B cell (primary cell): ENCODE measurements around the gene PRUNE2. TPM values are rescaled to one million over a fixed set of nuclear protein-coding genes. Genes with fewer than 3 reads are reported as not detected.

Experiments used
- ATAC-seq: fragments of 200-7000 bp; cut with Tn5 transposase; one replicate; pipeline ENCODE4 v1.10.0; 2021; ENCODE audit warnings: low read depth, mild to moderate bottlenecking, moderate number of reproducible peaks, moderate library complexity
- CTCF ChIA-PET: fragments of 350-600 bp; sonication (Branson Sonifier 250); formaldehyde crosslinking; loops from one replicate; lab custom pipeline; 2021; ENCODE audit warnings: antibody characterized with exemption, inconsistent platforms; lab: Charles Lee
- POLR2A ChIA-PET: fragments of 350-600 bp; sonication (Branson Sonifier 250); formaldehyde crosslinking; loops from one replicate; lab custom pipeline; 2021; ENCODE audit warnings: antibody characterized with exemption; lab: Charles Lee
- DNase-seq: peaks from one replicate; pipeline ENCODE4 v3.0.0; 2013
- H2AFZ ChIP-seq: 2 replicates; pipeline ENCODE4 v1.6.1; 2012; ENCODE audit warnings: mild to moderate bottlenecking, low read depth, low read length; ENCODE audit not compliant: insufficient read depth, poor library complexity, severe bottlenecking
- H3K27ac ChIP-seq, 2 donors: 1 replicate in 1 of 2; 2 replicates in 1 of 2; pipeline ENCODE4 v1.5.1; 2012 to 2013; ENCODE audit warnings: low read length in 2 of 2, mild to moderate bottlenecking in 2 of 2, moderate library complexity in 1 of 2
- H3K27me3 ChIP-seq, 4 experiments: fragments of 200-600 bp in 1 of 4; sonication (generic) in 1 of 4; replicated peaks in 1 of 4; 1 replicate in 2 of 4; 2 replicates in 2 of 4; pipeline versions ENCODE4 v1.6.1 to v1.7.0; 2013 to 2016; ENCODE audit warnings: low read length in 3 of 4, mild to moderate bottlenecking in 2 of 4, mixed read lengths in 1 of 4, moderate library complexity in 1 of 4; ENCODE audit not compliant: insufficient read depth in 4 of 4, control insufficient read depth in 3 of 4; ENCODE audit errors: control extremely low read depth in 1 of 4
- H3K36me3 ChIP-seq, 2 experiments: replicated peaks in 1 of 2; 1 replicate in 1 of 2; 2 replicates in 1 of 2; pipeline versions ENCODE4 v1.6.1 to v1.7.1; 2013; ENCODE audit warnings: low read length in 1 of 2; ENCODE audit not compliant: insufficient read depth in 2 of 2, control insufficient read depth in 1 of 2; ENCODE audit errors: control extremely low read depth in 1 of 2, extremely low read depth in 1 of 2
- H3K4me1 ChIP-seq, 2 donors: fragments of 200-600 bp in 1 of 2; sonication (generic) in 1 of 2; 1 replicate in 1 of 2; 2 replicates in 1 of 2; pipeline versions ENCODE4 v1.5.1 to v1.6.1; 2013 to 2017; ENCODE audit warnings: low read length in 2 of 2; ENCODE audit not compliant: control insufficient read depth in 2 of 2, insufficient read depth in 2 of 2
- H3K4me2 ChIP-seq: replicated peaks from 2 replicates; pipeline ENCODE3; 2012; ENCODE audit warnings: mild to moderate bottlenecking, low read depth, low read length; ENCODE audit not compliant: poor library complexity, severe bottlenecking
- H3K4me3 ChIP-seq, 5 experiments: fragments of 200-600 bp in 1 of 5; sonication (generic) in 1 of 5; 1 replicate in 3 of 5; 2 replicates in 2 of 5; pipeline versions ENCODE4 v1.5.1 to v1.7.0; 2011 to 2016; ENCODE audit warnings: low read length in 4 of 5, mild to moderate bottlenecking in 4 of 5, low read depth in 2 of 5, control low read depth in 1 of 5, moderate library complexity in 1 of 5; ENCODE audit not compliant: insufficient read depth in 1 of 5; ENCODE audit errors: control extremely low read depth in 1 of 5, extremely low read depth in 1 of 5
- H3K79me2 ChIP-seq: fragments of 200-600 bp; sonication (generic); one replicate; pipeline ENCODE4 v1.6.0; 2016; ENCODE audit warnings: low read length; ENCODE audit not compliant: control insufficient read depth, insufficient read depth
- H3K9ac ChIP-seq: fragments of 200-600 bp; sonication (generic); 2 replicates; pipeline ENCODE4 v1.6.1; 2017; ENCODE audit warnings: mild to moderate bottlenecking, low read length, moderate library complexity
- H3K9me3 ChIP-seq, 3 donors: one replicate each; pipeline versions ENCODE4 v1.6.1 to v1.7.1; 2013; ENCODE audit warnings: low read length in 2 of 3; ENCODE audit not compliant: control insufficient read depth in 2 of 3, insufficient read depth in 1 of 3; ENCODE audit errors: control extremely low read depth in 1 of 3
- H4K20me1 ChIP-seq: 2 replicates; pipeline ENCODE4 v1.6.0; 2012; ENCODE audit warnings: mild to moderate bottlenecking, low read length; ENCODE audit not compliant: insufficient read depth, control insufficient read depth, poor library complexity, severe bottlenecking
- H3K27ac Mint-ChIP-seq: one replicate; pipeline ENCODE4 v1.8.0; 2021; ENCODE audit warnings: mixed read lengths
- H3K27me3 Mint-ChIP-seq: one replicate; pipeline ENCODE4 v1.8.0; 2021; ENCODE audit warnings: mixed read lengths
- H3K4me1 Mint-ChIP-seq: one replicate; pipeline ENCODE4 v1.8.0; 2021; ENCODE audit warnings: mixed read lengths
- H3K4me3 Mint-ChIP-seq: one replicate; pipeline ENCODE4 v1.8.0; 2021; ENCODE audit warnings: mixed read lengths
- H3K9me3 Mint-ChIP-seq: one replicate; pipeline ENCODE4 v1.8.0; 2022; ENCODE audit warnings: mixed read lengths; ENCODE audit not compliant: insufficient read depth
- CTCF ChIP-seq: fragments of 200-600 bp; IDR thresholded peaks from one replicate; pipeline ENCODE4 v1.8.0; 2022; ENCODE audit warnings: antibody characterized with exemption, mild to moderate bottlenecking
- EZH2 ChIP-seq: IDR thresholded peaks from 2 replicates; pipeline ENCODE4 v1.6.1; 2012; ENCODE audit warnings: borderline replicate concordance, low read depth, mild to moderate bottlenecking, moderate library complexity, low read length; ENCODE audit not compliant: insufficient read depth, poor library complexity, severe bottlenecking
- intact Hi-C: fragments of 100-400 bp; cut with micrococcal nuclease; formaldehyde crosslinking; loops from one replicate; pipeline ENCODE4 v1.10.0; 2022
- polyA plus RNA-seq: library from polyadenylated mRNA; depleted of rRNA; stranded (reverse); fragments of >200 nt; gene quantifications from 2 replicates; pipeline ENCODE4 v1.2.3, GENCODE V29; 2012
- total RNA-seq, 2 donors: library from RNA; stranded (reverse); fragments of 120-200 nt in 1 of 2; gene quantifications; 1 replicate in 1 of 2; 2 replicates in 1 of 2; pipeline versions ENCODE4 v1.2.3 to v1.2.4, GENCODE V29; 2013 to 2022

Gene PRUNE2
- total and polyA plus RNA-seq, 2 donors (not counting 1 experiment from before 2014, with no cell fraction given): 0.12 TPM; not detected in 1

- H3K9ac ChIP-seq: no peak overlapping the region
- ChIA-PET POLR2A (no interaction called here), CTCF (no interaction called here)
- H3K4me1 ChIP-seq: peaks cover 48% of the 10 kb centered on the region in 2 donors
- no peak overlapping the region for H3K4me2 ChIP-seq
- Mint-ChIP-seq H3K9me3 (no peaks in the 10 kb centered on the region), H3K4me1 (peaks cover 52% of the 10 kb centered on the region), H3K27me3 (no peaks in the 10 kb centered on the region), H3K27ac (no peak overlapping the region), H3K4me3 (no peak overlapping the region)
- no peak overlapping the region for H2AFZ ChIP-seq
- H3K36me3 ChIP-seq: no peaks in the 10 kb centered on the region
- ATAC-seq (no peak), DNase-seq (no peak)
- peak overlapping the region in 1 of 2 donors; percentile 68 for H3K27ac ChIP-seq
- TF ChIP-seq CTCF: no peak
- TF ChIP-seq EZH2: no peak
- no peaks in the 10 kb centered on the region for H4K20me1 ChIP-seq
- intact Hi-C loops: loop anchor here (5.0 kb wide), 1 partner anchor 62 kb away; no protein-coding TSS in a partner anchor
- no peaks in the 10 kb centered on the region for H3K9me3 ChIP-seq
- no peak overlapping the region for H3K4me3 ChIP-seq
- no peaks in the 10 kb centered on the region for H3K27me3 ChIP-seq
- H3K79me2 ChIP-seq: no peaks in the 10 kb centered on the region
Measured at GRCh38 chr9:76564297-76564696, 341.6 kb downstream of the PRUNE2 start.

DNA sequence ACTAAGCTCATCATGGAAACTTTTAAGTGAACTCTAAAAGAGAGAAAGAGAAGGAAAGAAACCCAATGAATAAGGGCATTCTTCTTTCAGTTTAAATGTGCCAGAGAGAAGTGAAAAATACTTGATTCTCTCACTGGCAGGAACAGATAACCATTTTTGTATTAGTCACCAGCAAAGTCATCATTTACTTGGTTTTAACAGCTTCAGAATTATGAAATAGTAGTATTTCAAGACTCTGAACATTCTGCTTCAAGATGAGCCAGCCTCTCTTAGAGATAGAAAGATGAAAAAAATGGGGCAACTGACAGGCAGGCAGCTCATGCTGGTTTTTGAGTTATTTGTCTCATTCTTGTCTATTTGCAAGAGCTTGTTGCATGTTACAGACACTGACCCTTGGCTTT, 343.4 kb downstream of the PRUNE2 start:
- H3K4me3 Mint-ChIP-seq: peak overlapping the region; percentile 65
- ATAC-seq (peak; percentile 31), DNase-seq (peak; percentile 24)
- H3K4me1 Mint-ChIP-seq: peaks cover 65% of the 10 kb centered on the region
- H3K4me1 ChIP-seq: peaks cover 58 to 61% of the 10 kb centered on the region in 2 donors
- H3K36me3 ChIP-seq: no peaks in the 10 kb centered on the region
- intact Hi-C loops: loop anchor here (5.0 kb wide), 1 partner anchor 60 kb away; no protein-coding TSS in a partner anchor
- H3K9me3 Mint-ChIP-seq: peaks cover 2% of the 10 kb centered on the region
- H3K27me3 Mint-ChIP-seq: no peaks in the 10 kb centered on the region
- no peak overlapping the region for H2AFZ ChIP-seq
- peak overlapping the region in 1 of 5 experiments; percentile 31 for H3K4me3 ChIP-seq
- TF ChIP-seq CTCF (no peak), EZH2 (no peak)
- H3K27ac ChIP-seq: peak overlapping the region; percentile 39 to 68
- H3K9ac ChIP-seq: peak overlapping the region; percentile 41
- H3K27ac Mint-ChIP-seq: peak overlapping the region; percentile 62
- POLR2A ChIA-PET: interaction anchor here (0.6 kb wide), 1 partner anchor 83 kb away, joined by 3 read pairs; no protein-coding TSS in a partner anchor
- no peaks in the 10 kb centered on the region for H4K20me1 ChIP-seq
- peak overlapping the region; percentile 62 for H3K4me2 ChIP-seq
- H3K79me2 ChIP-seq: no peaks in the 10 kb centered on the region
- H3K9me3 ChIP-seq: peaks cover 0 to 3% (median 3%) of the 10 kb centered on the region in 3 donors
- CTCF ChIA-PET: interaction anchor here (0.7 kb wide), 1 partner anchor 12 kb away, joined by 3 read pairs; no protein-coding TSS in a partner anchor
- no peaks in the 10 kb centered on the region for H3K27me3 ChIP-seq
